ENCODE measurements around the gene SPTAN1.

The SPTAN1 gene

DNA sequence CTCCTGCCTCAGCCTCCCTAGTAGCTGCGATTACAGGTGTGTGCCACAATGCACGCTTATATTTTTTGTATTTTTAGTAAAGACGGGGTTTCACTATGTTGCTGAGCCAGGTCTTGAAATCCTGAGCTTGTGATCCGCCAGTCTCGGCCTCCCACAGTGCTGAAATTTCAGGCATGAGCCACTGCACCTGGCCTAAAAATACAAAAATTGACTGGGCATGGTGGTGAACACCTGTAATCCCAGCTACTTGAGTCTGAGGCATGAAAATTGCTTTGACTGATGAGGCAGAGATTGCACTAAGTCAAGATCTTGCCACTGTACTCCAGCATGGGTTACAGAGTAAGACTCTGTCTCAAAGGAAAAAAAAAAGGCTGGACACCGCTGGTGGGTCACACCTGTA, 117.4 kb downstream of the SPTAN1 start:
- TF ChIP-seq, protein P1, sequence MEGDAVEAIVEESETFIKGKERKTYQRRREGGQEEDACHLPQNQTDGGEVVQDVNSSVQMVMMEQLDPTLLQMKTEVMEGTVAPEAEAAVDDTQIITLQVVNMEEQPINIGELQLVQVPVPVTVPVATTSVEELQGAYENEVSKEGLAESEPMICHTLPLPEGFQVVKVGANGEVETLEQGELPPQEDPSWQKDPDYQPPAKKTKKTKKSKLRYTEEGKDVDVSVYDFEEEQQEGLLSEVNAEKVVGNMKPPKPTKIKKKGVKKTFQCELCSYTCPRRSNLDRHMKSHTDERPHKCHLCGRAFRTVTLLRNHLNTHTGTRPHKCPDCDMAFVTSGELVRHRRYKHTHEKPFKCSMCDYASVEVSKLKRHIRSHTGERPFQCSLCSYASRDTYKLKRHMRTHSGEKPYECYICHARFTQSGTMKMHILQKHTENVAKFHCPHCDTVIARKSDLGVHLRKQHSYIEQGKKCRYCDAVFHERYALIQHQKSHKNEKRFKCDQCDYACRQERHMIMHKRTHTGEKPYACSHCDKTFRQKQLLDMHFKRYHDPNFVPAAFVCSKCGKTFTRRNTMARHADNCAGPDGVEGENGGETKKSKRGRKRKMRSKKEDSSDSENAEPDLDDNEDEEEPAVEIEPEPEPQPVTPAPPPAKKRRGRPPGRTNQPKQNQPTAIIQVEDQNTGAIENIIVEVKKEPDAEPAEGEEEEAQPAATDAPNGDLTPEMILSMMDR (IDR thresholded peaks at IDR 0.05; ENCODE audit: insufficient read depth, missing control alignments): no peak
- DNase-seq (ENCODE audit: insufficient read length, low spot score) (no peak), FAIRE-seq (no peak)

DNA sequence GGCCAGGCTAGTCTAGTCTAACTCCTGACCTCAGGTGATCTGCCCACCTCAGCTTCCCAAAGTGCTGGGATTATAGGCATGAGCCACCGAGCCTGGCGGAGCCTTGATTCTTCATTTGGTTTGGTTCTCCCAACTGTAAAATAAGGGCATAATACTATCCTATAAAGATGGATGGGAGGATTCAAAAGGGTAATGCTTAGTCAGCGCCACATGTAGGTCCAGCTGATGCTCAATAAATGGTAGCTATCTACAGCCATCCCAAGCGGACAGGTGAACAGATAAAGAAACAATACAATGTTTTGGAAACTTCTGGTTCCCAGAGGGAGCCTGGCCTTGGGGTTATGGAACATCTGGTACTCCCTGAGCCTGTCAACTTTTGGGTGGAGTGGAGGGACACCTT, 123.0 kb downstream of the SPTAN1 start:
- FAIRE-seq (no peak), DNase-seq (ENCODE audit: insufficient read length, low spot score) (no peak)
- TF ChIP-seq, protein P1 (IDR thresholded peaks at IDR 0.05; ENCODE audit: insufficient read depth, missing control alignments): no peak

DNA sequence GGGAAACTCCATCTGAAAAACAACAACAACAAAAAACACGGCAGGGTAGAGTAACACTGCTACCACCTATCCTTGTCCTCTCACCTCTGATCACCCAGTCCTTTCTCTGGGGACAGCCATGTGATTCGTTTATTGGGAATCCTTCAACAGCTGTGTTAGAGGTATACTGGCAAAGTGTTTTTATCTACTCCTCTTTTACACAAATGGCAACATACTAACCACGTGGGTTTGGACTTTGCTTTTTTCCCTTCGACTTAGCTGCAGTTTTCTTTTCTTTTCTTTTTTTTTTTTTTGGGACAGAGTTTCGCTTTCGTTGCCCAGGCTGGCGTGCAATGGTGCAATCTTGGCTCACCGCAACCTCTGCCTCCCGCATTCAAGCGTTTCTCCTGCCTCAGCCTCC, 125.4 kb downstream of the SPTAN1 start:
- TF ChIP-seq, protein P1 (IDR thresholded peaks at IDR 0.05; ENCODE audit: insufficient read depth, missing control alignments): no peak
- DNase-seq (ENCODE audit: insufficient read length, low spot score) (no peak), FAIRE-seq (no peak)

Data from D721Med (cell line).